Embryonic facial prominence (tissue), 1 donor: ENCODE measurements around the gene GAS7.
"Not testable (repeated sequence)": the region's sequence is repeated elsewhere in the genome, so short reads cannot be mapped to it uniquely, and the experiment has no call there.

Experiments
- DNase-seq: peaks from one replicate; pipeline ENCODE4 v3.0.0-alpha.2; 2016; ENCODE audit errors: extremely low spot score

The GAS7 gene

GRCh38 chr17:9943343-9943742, 255.1 kb downstream of the GAS7 start:
- DNase-seq: no peak

GRCh38 chr17:9942885-9943284, 255.5 kb downstream of the GAS7 start:
- no peak for DNase-seq

DNA sequence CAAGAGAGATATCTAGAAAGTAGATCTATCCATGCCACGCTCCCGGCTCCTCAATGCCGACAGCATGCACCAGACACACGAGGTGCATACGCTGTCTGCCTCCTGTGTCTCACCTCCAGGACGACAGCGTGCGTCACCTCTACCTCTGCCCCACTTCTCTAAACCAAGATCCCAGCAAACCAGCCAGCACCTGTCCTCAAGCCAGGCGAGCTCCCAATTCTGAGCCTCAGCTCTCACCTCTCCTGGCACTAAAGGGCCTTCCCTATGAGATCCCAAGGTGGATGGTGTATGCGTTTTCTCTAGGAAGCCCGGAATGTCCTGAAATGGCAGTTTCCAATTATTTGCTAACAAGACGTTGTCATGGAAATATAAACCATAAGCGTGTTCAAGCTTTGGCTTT, 257.1 kb downstream of the GAS7 start:
- no peak for DNase-seq

- DNase-seq: no peak
Observed at GRCh38 chr17:9940841-9941240, 257.6 kb downstream of the GAS7 start.

DNA sequence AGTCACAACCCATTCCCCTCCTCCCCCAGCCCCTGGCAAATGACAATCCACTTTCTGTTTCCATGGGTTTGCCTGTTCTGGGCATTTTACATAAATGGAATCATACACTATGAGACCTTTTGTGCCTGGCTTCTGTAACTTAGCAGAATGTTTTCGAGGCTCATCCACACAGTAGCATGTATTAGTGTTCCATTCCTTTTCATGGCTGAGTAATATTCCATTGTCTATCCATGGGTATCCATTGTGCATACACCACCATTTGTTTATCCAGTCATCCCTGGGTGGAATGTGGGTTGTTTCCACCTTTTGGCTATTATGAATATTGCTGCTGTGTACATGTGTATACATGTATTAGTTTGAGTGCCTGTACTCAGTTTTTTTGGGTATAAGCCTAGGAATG, 259.6 kb downstream of the GAS7 start:
- no peak for DNase-seq

DNA sequence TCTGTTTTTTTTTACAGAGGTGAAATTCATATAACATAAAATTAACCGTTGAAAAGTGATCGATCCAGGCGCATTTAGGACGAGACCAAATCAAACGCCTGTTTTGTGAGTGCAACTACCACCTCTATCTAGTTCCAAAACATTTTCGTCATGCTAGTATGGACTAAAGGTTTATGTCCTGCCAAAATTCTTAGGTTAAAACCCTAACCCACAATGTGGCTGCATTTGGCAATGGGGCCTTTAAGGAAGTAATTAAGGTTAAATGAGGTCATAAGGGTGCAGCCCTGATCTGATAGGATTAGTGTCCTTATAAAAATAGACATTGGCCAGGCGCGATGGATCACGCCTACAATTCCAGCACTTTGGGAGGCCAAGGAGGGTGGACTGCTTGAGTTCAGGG, 260.5 kb downstream of the GAS7 start:
- no peak for DNase-seq

DNA sequence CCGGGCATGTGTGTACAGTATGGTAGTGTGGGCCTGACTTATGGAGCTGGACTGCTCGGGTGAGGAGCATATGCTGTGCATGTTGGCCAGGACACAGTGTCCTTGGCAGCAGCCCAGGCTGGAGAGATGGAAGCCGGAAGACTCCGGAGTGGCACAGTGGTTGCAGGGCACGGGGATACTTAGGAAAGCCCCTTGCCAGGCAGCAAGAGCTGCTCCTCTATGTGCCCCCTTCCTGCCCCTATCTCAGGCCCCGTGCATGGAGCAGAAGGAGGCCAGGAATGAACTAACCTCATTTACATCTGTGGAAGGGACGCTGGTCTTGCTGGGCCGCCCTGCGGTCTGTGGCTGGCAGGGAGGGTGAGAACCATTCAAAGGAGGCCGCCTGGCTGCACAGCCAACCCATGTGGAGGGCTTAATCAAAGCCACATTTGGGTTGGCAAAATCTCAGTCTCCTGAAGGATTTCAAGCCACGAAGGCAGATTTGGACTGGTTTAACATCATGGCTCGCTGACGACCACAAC, 261.1 kb downstream of the GAS7 start:
- peak; percentile 66 for DNase-seq

DNA sequence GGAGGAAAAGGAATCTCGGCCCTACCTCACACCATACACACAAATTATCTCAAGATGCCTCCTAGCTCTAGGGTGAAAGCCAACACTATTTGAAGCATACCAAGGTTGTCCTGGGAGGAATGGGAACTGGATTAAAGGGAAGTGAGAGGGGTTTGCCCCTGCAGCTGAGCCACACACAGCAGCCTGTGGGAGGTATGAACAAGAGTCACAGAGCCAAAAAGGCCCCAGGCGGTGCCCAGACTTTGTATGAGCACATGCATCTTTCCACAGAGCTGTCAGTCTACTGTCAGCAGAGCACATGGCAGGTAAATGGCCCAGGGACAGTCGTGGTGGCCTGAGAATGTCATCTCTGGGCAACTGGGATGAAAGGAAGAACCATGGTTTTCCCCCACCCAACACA, 262.3 kb downstream of the GAS7 start:
- DNase-seq: no peak

DNA sequence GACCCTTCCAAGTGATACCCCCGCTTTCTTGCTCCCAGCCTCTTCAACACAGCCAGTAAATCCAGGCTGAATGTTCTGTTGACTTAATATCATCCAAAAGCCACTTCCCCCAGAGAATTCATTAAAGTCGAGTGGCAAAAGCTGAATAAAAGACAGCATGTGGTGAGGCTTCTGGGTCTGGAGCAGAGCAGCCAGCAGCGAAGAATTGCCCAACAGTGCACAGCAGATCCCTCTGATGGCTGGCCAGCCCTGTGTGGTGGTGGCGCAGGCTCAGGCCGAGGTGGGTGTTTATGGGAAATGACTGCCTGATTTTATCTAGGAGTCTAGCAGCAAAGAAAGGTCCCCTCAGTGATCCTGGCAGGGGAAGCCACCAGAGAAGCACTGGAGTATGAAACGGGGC, 263.0 kb downstream of the GAS7 start:
- no peak for DNase-seq

GRCh38 chr17:9934331-9934730, 264.1 kb downstream of the GAS7 start:
- no peak for DNase-seq

DNA sequence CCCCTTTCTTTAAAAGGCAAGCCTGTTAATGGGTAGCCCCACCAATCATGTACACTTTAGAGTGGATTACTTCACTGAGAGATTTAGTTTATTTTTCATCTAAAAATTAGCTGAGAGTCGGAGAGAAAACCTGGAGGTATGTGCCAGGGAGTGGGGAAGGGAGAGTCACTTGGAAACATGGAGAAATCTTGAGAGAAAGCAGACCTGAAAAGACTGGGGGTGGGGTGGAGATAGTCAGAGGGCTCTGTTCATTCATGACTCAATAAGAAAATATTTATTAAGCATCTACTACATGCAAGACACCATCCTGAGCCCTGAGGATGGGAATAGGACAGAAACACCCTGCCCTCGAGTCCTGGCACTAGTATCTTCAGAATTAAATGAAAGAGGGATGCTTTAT, 265.9 kb downstream of the GAS7 start:
- DNase-seq: no peak

DNA sequence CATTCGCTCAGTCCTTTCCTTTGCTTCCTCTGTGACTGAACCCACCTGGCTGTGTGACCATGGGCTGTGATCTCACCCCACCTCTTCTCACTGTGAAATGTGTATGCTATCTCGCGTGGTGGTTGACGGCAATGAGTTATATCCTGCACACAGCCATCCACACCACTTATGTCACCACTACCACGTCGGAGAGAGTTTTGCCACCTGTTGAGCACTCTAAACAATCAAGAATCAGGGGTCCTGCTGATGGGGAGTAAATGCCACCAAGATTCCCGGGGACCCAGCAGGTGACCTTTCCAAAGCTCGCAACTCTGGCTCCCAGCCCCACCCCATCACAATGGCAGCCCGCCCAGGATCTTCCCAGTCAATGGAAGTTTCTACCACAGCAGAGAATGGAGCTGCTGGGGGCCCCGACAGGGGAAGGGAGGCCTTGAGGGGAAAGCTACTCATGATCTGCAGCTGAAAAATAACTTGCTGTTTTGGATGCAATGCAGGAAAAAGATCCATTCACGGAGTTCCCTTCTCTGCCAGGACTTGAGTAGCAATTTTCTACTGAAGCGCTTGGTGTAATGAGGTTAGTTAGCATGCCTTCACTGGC, 267.2 kb downstream of the GAS7 start:
- DNase-seq: no peak

- no peak for DNase-seq
Observed at GRCh38 chr17:9929871-9930270, 268.5 kb downstream of the GAS7 start.

- peak; percentile 64 for DNase-seq
Observed at GRCh38 chr17:9928601-9929333, 269.6 kb downstream of the GAS7 start.

DNA sequence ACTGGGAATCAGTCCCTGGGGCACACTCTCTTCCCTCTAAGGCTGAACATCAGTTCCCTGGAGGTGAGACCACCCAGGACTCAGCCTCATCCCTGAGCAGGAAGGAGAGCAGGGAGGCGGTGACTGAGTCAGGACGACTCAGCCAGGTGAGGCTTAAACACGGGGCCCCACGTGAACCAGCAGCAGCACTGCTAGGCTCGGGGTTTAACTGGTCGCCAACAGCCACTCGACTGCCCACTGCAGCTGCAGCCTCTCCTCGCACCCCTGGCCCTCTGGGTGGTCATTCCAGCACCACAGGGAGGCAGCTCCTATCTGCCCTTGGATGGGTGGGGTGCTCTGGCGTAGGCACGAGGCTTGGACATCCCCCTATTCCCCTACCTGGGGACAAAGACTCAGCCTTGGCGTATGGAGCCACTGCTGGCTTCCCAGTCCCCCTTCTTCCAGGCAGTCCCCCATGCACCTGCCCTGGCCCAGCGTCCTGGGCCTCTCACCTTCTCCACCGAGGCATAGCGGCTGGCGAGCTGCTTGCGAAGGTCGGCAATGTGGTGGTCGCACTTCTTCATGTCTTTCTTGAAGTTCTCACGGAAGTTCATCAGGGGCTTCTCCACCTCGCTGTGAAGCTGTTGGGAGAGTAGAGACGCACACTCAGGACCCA, 272.1 kb downstream of the GAS7 start:
- DNase-seq: no peak

DNA sequence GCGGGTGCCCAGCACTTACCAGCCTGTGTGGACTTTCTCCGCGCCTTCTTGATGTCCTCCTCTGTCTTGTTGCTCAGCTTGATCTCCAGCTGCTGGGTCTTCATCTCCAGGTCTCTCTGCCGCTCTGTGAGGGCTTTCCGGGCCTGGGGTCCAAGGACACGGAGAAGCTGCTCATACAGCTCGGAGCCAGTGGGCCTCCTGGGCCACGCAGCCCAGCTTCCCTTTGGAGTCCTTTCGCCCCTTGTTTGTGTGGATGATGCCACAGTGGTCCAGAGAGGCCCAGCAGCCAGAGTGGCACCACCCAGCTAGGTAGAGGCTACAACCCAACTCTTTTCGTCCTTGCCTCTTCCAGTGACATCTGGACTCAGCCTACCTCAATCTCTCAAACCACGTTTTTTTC, 272.9 kb downstream of the GAS7 start:
- no peak for DNase-seq

GRCh38 chr17:9924735-9925191, 273.6 kb downstream of the GAS7 start:
- peak; percentile 75 for DNase-seq

DNA sequence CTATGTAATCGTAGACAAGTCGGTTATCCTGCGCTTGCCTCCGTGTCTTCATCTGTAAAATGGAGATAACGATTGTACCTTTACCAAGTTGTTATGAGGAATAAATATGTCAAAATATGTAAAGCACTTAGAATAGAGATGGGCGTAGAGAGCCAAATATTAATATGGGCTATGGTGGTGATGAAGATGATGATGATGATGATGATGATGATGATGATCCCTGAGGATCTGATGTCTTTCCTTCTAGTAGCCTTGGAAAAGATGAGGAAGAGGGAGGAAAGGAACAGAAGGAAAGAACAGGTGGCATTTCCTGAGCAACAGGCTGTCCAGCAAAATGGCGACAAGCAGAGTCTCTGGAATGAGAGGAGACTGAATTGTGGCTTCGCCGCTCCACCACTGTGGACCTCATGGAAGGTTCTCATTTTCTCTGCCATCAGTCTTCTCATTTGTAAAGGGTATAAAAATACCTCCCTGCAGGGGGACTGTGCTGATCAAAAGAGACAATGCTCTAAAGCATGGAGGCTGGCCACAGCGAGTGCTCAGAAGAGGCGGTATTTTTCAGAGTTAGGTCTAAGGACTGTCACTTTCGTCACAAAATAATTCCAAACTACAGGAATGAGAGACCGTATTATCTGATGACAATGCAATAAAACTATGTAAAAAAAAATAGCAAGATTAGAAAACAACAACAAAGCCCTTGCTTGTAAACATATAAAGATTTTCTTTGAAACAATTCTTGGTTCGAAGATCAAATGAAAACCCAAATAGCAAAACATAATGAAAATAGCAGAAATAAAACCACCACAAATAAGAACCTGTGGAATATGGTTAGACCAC, 276.2 kb downstream of the GAS7 start:
- DNase-seq: no peak

DNA sequence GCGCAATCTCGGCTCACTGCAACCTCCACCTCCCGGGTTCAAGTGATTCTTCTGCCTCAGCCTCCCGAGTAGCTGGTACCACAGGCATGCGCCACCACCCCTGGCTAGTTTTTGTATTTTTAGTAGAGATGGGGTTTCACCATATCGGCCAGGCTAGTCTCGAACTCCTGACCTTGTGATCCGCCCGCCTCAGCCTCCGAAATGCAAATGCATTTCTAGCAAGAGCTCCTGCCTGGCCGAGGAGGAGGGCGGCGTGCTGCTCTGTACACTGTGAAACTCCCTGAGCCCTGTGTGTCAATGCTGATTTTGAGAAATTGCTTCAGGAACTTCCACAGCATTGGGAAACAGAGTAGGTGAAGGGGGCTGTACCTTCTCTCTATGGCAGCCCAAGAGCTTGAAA, 277.2 kb downstream of the GAS7 start:
- DNase-seq: not testable (repeated sequence)

GRCh38 chr17:9918804-9919352, 279.5 kb downstream of the GAS7 start:
- no peak for DNase-seq

DNA sequence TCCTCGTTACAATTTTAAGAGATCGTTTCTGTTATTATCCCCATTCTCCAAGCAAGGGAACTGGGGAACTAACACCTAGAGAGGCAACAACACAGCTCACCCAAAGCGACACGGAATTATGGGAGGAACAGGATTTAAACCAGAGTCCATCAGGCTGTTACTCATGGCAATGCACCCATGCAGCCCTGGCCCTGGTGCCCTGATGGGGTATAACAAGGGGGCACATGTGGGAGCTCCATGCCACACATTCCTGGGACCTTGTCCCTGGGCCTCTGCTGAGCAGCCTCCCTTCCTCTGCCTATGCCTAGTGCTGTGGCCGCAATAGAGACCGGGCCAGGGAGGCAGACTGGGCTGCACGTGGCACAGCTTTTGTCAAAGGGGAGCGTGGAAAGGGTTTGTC, 280.1 kb downstream of the GAS7 start:
- DNase-seq: no peak

- no peak for DNase-seq
Observed at GRCh38 chr17:9917801-9918200, 280.6 kb downstream of the GAS7 start.
